CD4-positive, alpha-beta T cell (primary cell): ENCODE results near the gene DAPK1. TPM values are rescaled to one million over a fixed set of nuclear protein-coding genes. Genes with fewer than 3 reads are reported as not detected.

Source experiments
- ATAC-seq: fragments of 200-7000 bp; cut with Tn5 transposase; one replicate; pipeline ENCODE4 v1.10.0; 2022; ENCODE audit warnings: mild to moderate bottlenecking; ENCODE audit not compliant: poor library complexity
- CTCF ChIA-PET: fragments of 350-600 bp; sonication (Branson Sonifier 250); formaldehyde crosslinking; loops from one replicate; lab custom pipeline; 2021; ENCODE audit warnings: antibody characterized with exemption, inconsistent platforms; lab: Charles Lee
- POLR2A ChIA-PET: fragments of 350-600 bp; sonication (Branson Sonifier 250); formaldehyde crosslinking; loops from one replicate; lab custom pipeline; 2021; ENCODE audit warnings: antibody characterized with exemption, inconsistent platforms; lab: Charles Lee
- DNase-seq, 14 experiments: peaks; one replicate each; pipeline ENCODE4 v3.0.0-alpha.2; 2013 to 2020; ENCODE audit warnings: mixed read lengths in 2 of 14
- H3K27ac ChIP-seq, 2 donors: one replicate each; pipeline versions ENCODE4 v1.5.1 to v1.7.0; 2013; ENCODE audit warnings: low read length in 2 of 2, low read depth in 1 of 2, mild to moderate bottlenecking in 1 of 2
- H3K27me3 ChIP-seq, 2 experiments: 1 replicate in 1 of 2; 2 replicates in 1 of 2; pipeline versions ENCODE4 v1.6.1 to v1.7.0; 2013; ENCODE audit warnings: low read length in 2 of 2, control low read depth in 1 of 2, mild to moderate bottlenecking in 1 of 2, moderate library complexity in 1 of 2; ENCODE audit not compliant: insufficient read depth in 2 of 2, control insufficient read depth in 1 of 2
- H3K36me3 ChIP-seq: one replicate; pipeline ENCODE4 v1.6.1; 2013; ENCODE audit warnings: low read length, control low read depth; ENCODE audit not compliant: insufficient read depth
- H3K4me1 ChIP-seq: one replicate; pipeline ENCODE4 v1.6.1; 2013; ENCODE audit warnings: low read length, control low read depth; ENCODE audit not compliant: insufficient read depth
- H3K4me3 ChIP-seq: one replicate; pipeline ENCODE4 v1.5.1; 2013; ENCODE audit warnings: mild to moderate bottlenecking, low read length, moderate library complexity
- H3K9me3 ChIP-seq, 2 experiments: 1 replicate in 1 of 2; 2 replicates in 1 of 2; pipeline versions ENCODE4 v1.6.1 to v1.7.0; 2013; ENCODE audit warnings: low read length in 2 of 2, mild to moderate bottlenecking in 2 of 2, control low read depth in 1 of 2, moderate library complexity in 1 of 2; ENCODE audit not compliant: control insufficient read depth in 1 of 2, insufficient read depth in 1 of 2
- H3K27ac Mint-ChIP-seq: one replicate; pipeline ENCODE4 v1.8.0; 2020; ENCODE audit warnings: mixed read lengths
- H3K27me3 Mint-ChIP-seq: one replicate; pipeline ENCODE4 v1.8.0; 2021; ENCODE audit warnings: mixed read lengths
- H3K36me3 Mint-ChIP-seq: one replicate; pipeline ENCODE4 v1.8.0; 2021; ENCODE audit warnings: low read depth, mixed read lengths
- H3K4me1 Mint-ChIP-seq: one replicate; pipeline ENCODE4 v1.8.0; 2021; ENCODE audit warnings: low read depth, mixed read lengths
- H3K4me3 Mint-ChIP-seq: one replicate; pipeline ENCODE4 v1.8.0; 2020; ENCODE audit warnings: mild to moderate bottlenecking, mixed read lengths
- H3K9me3 Mint-ChIP-seq: one replicate; pipeline ENCODE4 v1.8.0; 2020; ENCODE audit warnings: mixed read lengths
- intact Hi-C, 2 experiments: fragments of 100-400 bp; cut with DNase I in 1 of 2; cut with micrococcal nuclease in 1 of 2; formaldehyde crosslinking; loops; one replicate each; pipeline versions ENCODE4 v1.15.1 to v1.9.0; 2023 to 2025; cut with DNase I, micrococcal nuclease
- total RNA-seq, 174 experiments: library from RNA in 2 of 174; stranded (reverse) in 2 of 174; gene quantifications; one replicate each; pipeline ENCODE4 v1.2.3 and lab custom pipeline; 2021 to 2026
- TF ChIP-seq, protein P1 (sequence below): fragments of 200-600 bp; IDR thresholded peaks from one replicate; pipeline ENCODE4 v1.8.0; 2022; ENCODE audit warnings: antibody characterized with exemption, mild to moderate bottlenecking

Gene DAPK1
- total RNA-seq, 2 experiments from 2014 or later: 2.7 TPM

DNA sequence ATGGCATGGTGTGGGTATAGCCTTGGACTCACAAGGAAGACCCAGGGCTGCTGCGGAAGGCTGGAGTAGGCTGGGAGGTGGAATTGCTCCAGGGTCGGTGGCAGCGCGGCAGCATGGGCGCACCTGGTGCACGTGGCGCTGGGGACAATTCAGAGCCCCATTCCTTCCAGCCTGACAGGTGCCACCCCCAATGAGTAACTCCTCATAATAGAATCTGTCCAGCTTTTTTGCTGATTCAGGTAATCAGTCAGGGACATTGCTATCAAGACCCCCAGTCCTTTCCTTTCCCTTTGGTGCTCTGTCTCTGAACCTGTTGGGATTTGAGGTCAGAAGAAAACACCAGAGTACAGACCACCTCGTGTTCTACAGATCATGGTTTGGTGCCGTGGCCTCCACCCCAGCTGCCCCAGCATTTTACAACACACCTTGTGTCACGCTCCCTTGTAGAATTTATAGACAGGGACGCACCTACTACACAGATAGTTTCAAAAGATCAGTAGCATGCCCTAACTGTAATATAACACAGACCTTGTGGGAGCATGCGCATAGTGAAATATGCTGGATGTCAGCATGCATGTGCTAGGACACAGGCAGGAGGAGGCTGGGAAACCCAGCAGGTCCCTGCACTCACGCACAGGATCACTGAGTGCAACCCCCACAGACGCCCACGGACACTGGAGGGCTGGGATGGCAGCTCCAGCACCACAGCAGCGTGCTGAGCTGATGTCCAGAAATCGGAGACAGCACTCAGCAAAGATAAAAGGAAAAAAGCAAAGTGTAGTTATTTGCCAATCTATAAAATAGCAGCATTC is 180.3 kb downstream of the DAPK1 start:
- Histone ChIP-seq H3K9me3 (no peaks in the 10 kb centered on the region), H3K27me3 (no peaks in the 10 kb centered on the region), H3K27ac (no peak overlapping the region), H3K4me1 (peaks cover 7% of the 10 kb centered on the region), H3K4me3 (no peak overlapping the region), H3K36me3 (no peaks in the 10 kb centered on the region)
- Mint-ChIP-seq H3K4me3 (no peak overlapping the region), H3K9me3 (no peaks in the 10 kb centered on the region), H3K27me3 (no peaks in the 10 kb centered on the region), H3K27ac (no peak overlapping the region), H3K4me1 (peaks cover 13% of the 10 kb centered on the region), H3K36me3 (no peaks in the 10 kb centered on the region)
- DNase-seq (no peak), ATAC-seq (no peak)
- ChIA-PET POLR2A (no interaction called here), CTCF (no interaction called here)
- intact Hi-C loops: loop anchor here (2.0 to 10.0 kb wide), 4 partner anchors 135 to 901 kb away; partner anchors contain the start of gene SPATA31E1 (in 1 of the 2)
- TF ChIP-seq, protein P1, sequence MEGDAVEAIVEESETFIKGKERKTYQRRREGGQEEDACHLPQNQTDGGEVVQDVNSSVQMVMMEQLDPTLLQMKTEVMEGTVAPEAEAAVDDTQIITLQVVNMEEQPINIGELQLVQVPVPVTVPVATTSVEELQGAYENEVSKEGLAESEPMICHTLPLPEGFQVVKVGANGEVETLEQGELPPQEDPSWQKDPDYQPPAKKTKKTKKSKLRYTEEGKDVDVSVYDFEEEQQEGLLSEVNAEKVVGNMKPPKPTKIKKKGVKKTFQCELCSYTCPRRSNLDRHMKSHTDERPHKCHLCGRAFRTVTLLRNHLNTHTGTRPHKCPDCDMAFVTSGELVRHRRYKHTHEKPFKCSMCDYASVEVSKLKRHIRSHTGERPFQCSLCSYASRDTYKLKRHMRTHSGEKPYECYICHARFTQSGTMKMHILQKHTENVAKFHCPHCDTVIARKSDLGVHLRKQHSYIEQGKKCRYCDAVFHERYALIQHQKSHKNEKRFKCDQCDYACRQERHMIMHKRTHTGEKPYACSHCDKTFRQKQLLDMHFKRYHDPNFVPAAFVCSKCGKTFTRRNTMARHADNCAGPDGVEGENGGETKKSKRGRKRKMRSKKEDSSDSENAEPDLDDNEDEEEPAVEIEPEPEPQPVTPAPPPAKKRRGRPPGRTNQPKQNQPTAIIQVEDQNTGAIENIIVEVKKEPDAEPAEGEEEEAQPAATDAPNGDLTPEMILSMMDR: no peak

DNA sequence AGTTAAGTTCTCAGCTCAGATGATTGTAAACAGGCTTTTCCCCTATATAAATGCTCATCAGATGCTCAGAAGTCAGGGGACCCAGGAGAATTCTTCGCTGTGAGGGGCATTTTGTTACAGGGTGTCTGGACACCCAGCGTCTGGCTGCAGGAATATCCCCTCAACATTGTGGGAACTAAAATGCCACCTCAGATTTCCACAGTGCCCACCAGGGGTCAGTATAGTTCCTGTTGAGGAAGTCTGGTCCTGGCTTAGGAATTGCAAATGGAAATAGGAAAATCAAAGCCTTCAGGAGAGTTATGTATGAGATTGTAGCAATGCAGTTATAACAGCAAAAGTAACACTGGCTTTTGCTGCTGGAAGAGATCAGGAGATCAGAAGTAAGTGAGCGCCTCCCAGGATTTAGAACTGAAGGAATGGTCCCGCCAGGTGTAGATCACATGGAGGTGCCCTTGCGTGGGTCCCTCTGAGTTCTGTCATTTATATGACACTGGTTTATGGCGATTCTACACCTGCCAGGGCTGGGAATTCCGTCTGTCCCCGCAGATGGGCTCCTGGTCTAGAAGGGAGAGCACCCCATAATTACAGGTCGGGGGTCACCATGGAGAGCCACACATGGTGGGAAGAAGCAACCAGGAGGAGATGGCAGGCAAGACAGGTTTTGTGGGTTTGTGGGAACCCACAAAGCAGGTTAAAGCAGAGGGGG is 181.1 kb downstream of the DAPK1 start:
- no peak overlapping the region for H3K27ac ChIP-seq
- H3K36me3 ChIP-seq: no peaks in the 10 kb centered on the region
- ATAC-seq (no peak), DNase-seq (peak in 11 of 14 experiments; percentile 10 to 70 (median 37))
- no peaks in the 10 kb centered on the region for H3K27me3 ChIP-seq
- intact Hi-C loops: loop anchor here (2.0 to 10.0 kb wide), 4 partner anchors 134 to 900 kb away; partner anchors contain the start of gene SPATA31E1 (in 1 of the 2)
- H3K36me3 Mint-ChIP-seq: no peaks in the 10 kb centered on the region
- H3K4me3 Mint-ChIP-seq: no peak overlapping the region
- no peaks in the 10 kb centered on the region for H3K9me3 ChIP-seq
- TF ChIP-seq, protein P1: peak; percentile 88
- H3K4me1 ChIP-seq: peaks cover 7% of the 10 kb centered on the region
- H3K4me3 ChIP-seq: no peak overlapping the region
- H3K27ac Mint-ChIP-seq: no peak overlapping the region
- CTCF ChIA-PET: no interaction called here
- H3K9me3 Mint-ChIP-seq: no peaks in the 10 kb centered on the region
- H3K27me3 Mint-ChIP-seq: no peaks in the 10 kb centered on the region
- peaks cover 13% of the 10 kb centered on the region for H3K4me1 Mint-ChIP-seq
- POLR2A ChIA-PET: no interaction called here

DNA sequence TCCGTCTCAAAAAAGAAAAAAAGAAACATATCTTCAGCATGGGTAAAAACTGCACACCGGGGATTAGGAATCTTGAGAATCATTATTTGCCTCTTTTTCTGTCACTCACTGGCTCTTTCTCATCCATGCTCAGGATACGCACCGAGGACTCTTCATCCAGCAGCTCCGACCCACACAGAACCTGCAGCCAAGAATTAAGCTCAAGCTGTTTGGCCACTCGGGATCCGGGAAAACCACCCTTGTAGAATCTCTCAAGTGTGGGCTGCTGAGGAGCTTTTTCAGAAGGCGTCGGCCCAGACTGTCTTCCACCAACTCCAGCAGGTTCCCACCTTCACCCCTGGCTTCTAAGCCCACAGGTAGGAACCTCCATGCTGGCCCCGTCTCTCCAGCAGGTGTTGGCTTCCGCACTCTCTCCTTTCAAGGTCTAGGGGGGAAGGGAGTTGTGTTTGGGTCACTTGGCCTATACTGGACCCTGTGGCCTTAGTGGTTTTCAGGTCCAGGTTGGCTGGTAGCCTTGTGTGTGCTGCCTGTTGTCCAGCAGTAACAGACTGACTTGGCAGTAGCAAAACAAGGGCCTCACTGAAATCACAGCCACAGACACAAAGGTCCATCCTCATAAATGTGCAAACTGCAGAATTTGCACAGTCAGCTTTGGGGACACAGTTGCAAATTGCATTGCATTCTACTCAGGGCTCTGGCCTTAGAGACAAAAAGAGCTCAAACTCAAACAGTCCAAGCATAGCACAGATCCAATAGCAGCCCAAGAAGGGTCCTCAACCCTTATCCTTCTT is 183.8 kb downstream of the DAPK1 start:
- Histone ChIP-seq H3K36me3 (no peaks in the 10 kb centered on the region), H3K4me3 (no peak overlapping the region), H3K9me3 (peaks cover 0 to 6% of the 10 kb centered on the region in 2 experiments), H3K27me3 (no peaks in the 10 kb centered on the region), H3K27ac (no peak overlapping the region), H3K4me1 (peaks cover 26% of the 10 kb centered on the region)
- ATAC-seq (no peak), DNase-seq (no peak)
- Mint-ChIP-seq H3K27me3 (no peaks in the 10 kb centered on the region), H3K9me3 (no peaks in the 10 kb centered on the region), H3K27ac (no peak overlapping the region), H3K4me1 (peaks cover 32% of the 10 kb centered on the region), H3K4me3 (no peak overlapping the region), H3K36me3 (no peaks in the 10 kb centered on the region)
- intact Hi-C loops: loop anchor here in 1 of 2 experiments (10.0 kb wide), 1 partner anchor 293 kb away; the partner anchor contains the start of gene CDK20
- CTCF ChIA-PET: no interaction called here
- TF ChIP-seq, protein P1: no peak
- POLR2A ChIA-PET: no interaction called here
